HUES48 (cell line): ENCODE measurements around the gene DHRS1.

Experiments used
- H3K27ac ChIP-seq: one replicate; pipeline ENCODE4 v1.7.0; 2013; ENCODE audit warnings: low read depth, low read length, inconsistent platforms
- H3K27me3 ChIP-seq: 2 replicates; pipeline ENCODE4 v1.6.1; 2013; ENCODE audit warnings: mild to moderate bottlenecking, low read length; ENCODE audit not compliant: control insufficient read depth, insufficient read depth
- H3K36me3 ChIP-seq: 2 replicates; pipeline ENCODE4 v1.6.1; 2013; ENCODE audit warnings: low read length; ENCODE audit not compliant: control insufficient read depth, insufficient read depth
- H3K4me1 ChIP-seq: 2 replicates; pipeline ENCODE4 v1.6.1; 2013; ENCODE audit warnings: mild to moderate bottlenecking, low read length; ENCODE audit not compliant: control insufficient read depth, insufficient read depth
- H3K4me3 ChIP-seq: 2 replicates; pipeline ENCODE4 v1.5.1; 2013; ENCODE audit warnings: mild to moderate bottlenecking, low read depth, low read length
- H3K9ac ChIP-seq: 2 replicates; pipeline ENCODE4 v1.6.1; 2013; ENCODE audit warnings: mild to moderate bottlenecking, low read depth, low read length, moderate library complexity
- H3K9me3 ChIP-seq: 2 replicates; pipeline ENCODE4 v1.6.1; 2013; ENCODE audit warnings: low read length; ENCODE audit not compliant: control insufficient read depth, insufficient read depth

Gene DHRS1

GRCh38 chr14:24327303-24327702 is 27.7 kb upstream of the DHRS1 start:
- Histone ChIP-seq H3K27me3 (peaks cover 34% of the 10 kb centered on the region), H3K27ac (no peak overlapping the region), H3K9me3 (no peaks in the 10 kb centered on the region), H3K36me3 (no peaks in the 10 kb centered on the region), H3K9ac (no peak overlapping the region), H3K4me1 (0 out of 2 replicates have a peak, but pooled peaks cover 5% of the 10 kb centered on the region), H3K4me3 (no peak overlapping the region)

- no peaks in the 10 kb centered on the region for H3K4me1 ChIP-seq
- no peaks in the 10 kb centered on the region for H3K36me3 ChIP-seq
- H3K27me3 ChIP-seq, result peaks cover 21% of the 10 kb centered on the region
- no peak overlapping the region for H3K9ac ChIP-seq
- no peak overlapping the region for H3K4me3 ChIP-seq
- no peaks in the 10 kb centered on the region for H3K9me3 ChIP-seq
- no peak overlapping the region for H3K27ac ChIP-seq
Observed at GRCh38 chr14:24325963-24326362, 26.4 kb upstream of the DHRS1 start.

GRCh38 chr14:24325041-24325530 is 25.5 kb upstream of the DHRS1 start:
- H3K4me1 ChIP-seq, result no peaks in the 10 kb centered on the region
- H3K9me3 ChIP-seq, result no peaks in the 10 kb centered on the region
- H3K36me3 ChIP-seq, result no peaks in the 10 kb centered on the region
- no peak overlapping the region for H3K9ac ChIP-seq
- H3K27ac ChIP-seq, result no peak overlapping the region
- H3K4me3 ChIP-seq, result no peak overlapping the region
- H3K27me3 ChIP-seq, result peaks cover 13% of the 10 kb centered on the region

GRCh38 chr14:24324024-24324423 is 24.4 kb upstream of the DHRS1 start:
- H3K27me3 ChIP-seq, result peaks cover 17% of the 10 kb centered on the region
- H3K4me3 ChIP-seq, result no peak overlapping the region
- H3K36me3 ChIP-seq, result no peaks in the 10 kb centered on the region
- no peak overlapping the region for H3K27ac ChIP-seq
- no peaks in the 10 kb centered on the region for H3K9me3 ChIP-seq
- no peak overlapping the region for H3K9ac ChIP-seq
- no peaks in the 10 kb centered on the region for H3K4me1 ChIP-seq

GRCh38 chr14:24323341-24323740 is 23.8 kb upstream of the DHRS1 start:
- peaks cover 19% of the 10 kb centered on the region for H3K27me3 ChIP-seq
- no peaks in the 10 kb centered on the region for H3K9me3 ChIP-seq

GRCh38 chr14:24322672-24323071 is 23.1 kb upstream of the DHRS1 start:
- H3K36me3 ChIP-seq, result no peaks in the 10 kb centered on the region
- H3K4me1 ChIP-seq, result no peaks in the 10 kb centered on the region
- no peaks in the 10 kb centered on the region for H3K9me3 ChIP-seq
- H3K27me3 ChIP-seq, result peaks cover 25% of the 10 kb centered on the region
- H3K9ac ChIP-seq, result no peak overlapping the region
- no peak overlapping the region for H3K27ac ChIP-seq
- no peak overlapping the region for H3K4me3 ChIP-seq

More at GRCh38 chr14:24323341-24323740, 23.8 kb upstream of the DHRS1 start:
- Histone ChIP-seq H3K27ac (no peak overlapping the region), H3K4me3 (no peak overlapping the region), H3K4me1 (no peaks in the 10 kb centered on the region), H3K36me3 (no peaks in the 10 kb centered on the region), H3K9ac (no peak overlapping the region)

GRCh38 chr14:24321212-24321975 is 21.8 kb upstream of the DHRS1 start:
- H3K4me3 ChIP-seq, result no peak overlapping the region
- no peak overlapping the region for H3K27ac ChIP-seq
- no peaks in the 10 kb centered on the region for H3K36me3 ChIP-seq
- H3K4me1 ChIP-seq, result no peaks in the 10 kb centered on the region
- H3K9ac ChIP-seq, result no peak overlapping the region
- peaks cover 38% of the 10 kb centered on the region for H3K27me3 ChIP-seq
- no peaks in the 10 kb centered on the region for H3K9me3 ChIP-seq

- Histone ChIP-seq H3K4me1 (no peaks in the 10 kb centered on the region), H3K9me3 (no peaks in the 10 kb centered on the region), H3K27me3 (peaks cover 38% of the 10 kb centered on the region), H3K9ac (no peak overlapping the region), H3K36me3 (no peaks in the 10 kb centered on the region), H3K4me3 (no peak overlapping the region), H3K27ac (no peak overlapping the region)
Observed at GRCh38 chr14:24317141-24317928, 17.8 kb upstream of the DHRS1 start.

- peaks cover 38% of the 10 kb centered on the region for H3K27me3 ChIP-seq
- no peak overlapping the region for H3K9ac ChIP-seq
- H3K9me3 ChIP-seq, result no peaks in the 10 kb centered on the region
- H3K27ac ChIP-seq, result no peak overlapping the region
- H3K4me1 ChIP-seq, result no peaks in the 10 kb centered on the region
- no peak overlapping the region for H3K4me3 ChIP-seq
- no peaks in the 10 kb centered on the region for H3K36me3 ChIP-seq
Observed at GRCh38 chr14:24316597-24316950, 17.0 kb upstream of the DHRS1 start.

- H3K27me3 ChIP-seq, result peaks cover 38% of the 10 kb centered on the region
- no peak overlapping the region for H3K27ac ChIP-seq
- H3K9me3 ChIP-seq, result no peaks in the 10 kb centered on the region
- H3K4me3 ChIP-seq, result no peak overlapping the region
- H3K4me1 ChIP-seq, result no peaks in the 10 kb centered on the region
- H3K36me3 ChIP-seq, result no peaks in the 10 kb centered on the region
- H3K9ac ChIP-seq, result no peak overlapping the region
Observed at GRCh38 chr14:24315807-24316596, 16.4 kb upstream of the DHRS1 start.
